ENCODE results near the gene ME1.

DNA sequence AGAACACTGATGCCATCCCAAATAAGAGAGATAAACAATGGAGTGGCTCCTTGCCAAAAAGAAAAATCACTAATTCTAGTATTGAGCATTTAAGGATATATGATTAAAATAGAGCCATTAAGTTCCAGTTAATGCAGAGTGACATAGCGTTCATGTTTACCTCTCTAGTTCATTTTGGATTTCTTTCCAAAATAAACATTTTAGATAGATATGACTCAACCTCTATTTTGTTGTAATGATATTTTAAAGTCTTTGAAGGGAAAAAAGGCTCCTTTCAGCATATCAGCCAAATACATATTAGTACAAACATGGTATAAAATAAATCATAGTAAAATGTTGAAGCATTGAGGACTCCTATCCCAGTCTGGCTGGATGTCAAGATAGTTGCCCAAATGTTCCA, 204.3 kb downstream of the ME1 start:
- TF ChIP-seq, protein P1, sequence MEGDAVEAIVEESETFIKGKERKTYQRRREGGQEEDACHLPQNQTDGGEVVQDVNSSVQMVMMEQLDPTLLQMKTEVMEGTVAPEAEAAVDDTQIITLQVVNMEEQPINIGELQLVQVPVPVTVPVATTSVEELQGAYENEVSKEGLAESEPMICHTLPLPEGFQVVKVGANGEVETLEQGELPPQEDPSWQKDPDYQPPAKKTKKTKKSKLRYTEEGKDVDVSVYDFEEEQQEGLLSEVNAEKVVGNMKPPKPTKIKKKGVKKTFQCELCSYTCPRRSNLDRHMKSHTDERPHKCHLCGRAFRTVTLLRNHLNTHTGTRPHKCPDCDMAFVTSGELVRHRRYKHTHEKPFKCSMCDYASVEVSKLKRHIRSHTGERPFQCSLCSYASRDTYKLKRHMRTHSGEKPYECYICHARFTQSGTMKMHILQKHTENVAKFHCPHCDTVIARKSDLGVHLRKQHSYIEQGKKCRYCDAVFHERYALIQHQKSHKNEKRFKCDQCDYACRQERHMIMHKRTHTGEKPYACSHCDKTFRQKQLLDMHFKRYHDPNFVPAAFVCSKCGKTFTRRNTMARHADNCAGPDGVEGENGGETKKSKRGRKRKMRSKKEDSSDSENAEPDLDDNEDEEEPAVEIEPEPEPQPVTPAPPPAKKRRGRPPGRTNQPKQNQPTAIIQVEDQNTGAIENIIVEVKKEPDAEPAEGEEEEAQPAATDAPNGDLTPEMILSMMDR (IDR thresholded peaks at IDR 0.05; ENCODE audit: extremely low read depth in 1 of 2, insufficient read depth in 1 of 2, low read depth in 1 of 2, low read length in 2 of 2): no peak
- TF ChIP-seq POLR2A (IDR thresholded peaks at IDR 0.05; ENCODE audit: low read depth, low read length) (no peak), EZH2 (IDR thresholded peaks at IDR 0.05; ENCODE audit: borderline replicate concordance, low read depth, low read length, severe bottlenecking) (no peak), JUN (IDR thresholded peaks at IDR 0.05; ENCODE audit: borderline replicate concordance, insufficient read depth, insufficient read length, low read depth) (no peak), POLR2AphosphoS5 (IDR thresholded peaks at IDR 0.05; ENCODE audit: insufficient read depth, low read depth, low read length) (no peak), GATA2 (IDR thresholded peaks at IDR 0.05; ENCODE audit: insufficient read depth, insufficient read length, low read depth, low read length) (no peak)
- TF ChIP-seq, protein P2, sequence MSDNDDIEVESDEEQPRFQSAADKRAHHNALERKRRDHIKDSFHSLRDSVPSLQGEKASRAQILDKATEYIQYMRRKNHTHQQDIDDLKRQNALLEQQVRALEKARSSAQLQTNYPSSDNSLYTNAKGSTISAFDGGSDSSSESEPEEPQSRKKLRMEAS (IDR thresholded peaks at IDR 0.05; ENCODE audit: insufficient read depth, insufficient read length): no peak

All from endothelial cell of umbilical vein (primary cell).